Left cardiac atrium (tissue), 4 donors: Measurements from ENCODE around the gene IGFLR1. TPM values are rescaled to one million over a fixed set of nuclear protein-coding genes. Genes with fewer than 3 reads are reported as not detected.
A peak's percentile ranks its signal among the peaks of the same experiment; 100 is the strongest.

Experiments used
- ATAC-seq, 2 donors: fragments of 200-7000 bp; cut with Tn5 transposase; one replicate each; pipeline ENCODE4 v1.9.1; 2020; ENCODE audit warnings: mild to moderate bottlenecking in 2 of 2, moderate library complexity in 2 of 2
- DNase-seq: peaks from one replicate; pipeline ENCODE4 v3.0.0-alpha.2; 2020
- intact Hi-C, 2 donors: fragments of 100-400 bp; cut with DNase I; formaldehyde crosslinking; loops; one replicate each; pipeline versions ENCODE4 v1.14.1 to v1.15.1; 2022 to 2023
- total RNA-seq, 2 donors: library from RNA; stranded (reverse); fragmentation: NEBNext Ultra II Directional; extraction: Animal tissue kit (Norgen Biotek cat#: 25700); gene quantifications; one replicate each; pipeline ENCODE4 v1.2.1, GENCODE V29; 2021
- donor health status: DM: no; HTN: yes; CAD: no.
- donor health status: DM: no; HTN: yes; CAD: no; lungs with severe emphysema.
- donor health status: DM: yes; HTN: yes; CAD: no.
- donor health status: Dilated cardiomyopathy.

IGFLR1 gene
- total RNA-seq, 2 donors from 2014 or later, result 6.5 to 7.0 TPM

DNA sequence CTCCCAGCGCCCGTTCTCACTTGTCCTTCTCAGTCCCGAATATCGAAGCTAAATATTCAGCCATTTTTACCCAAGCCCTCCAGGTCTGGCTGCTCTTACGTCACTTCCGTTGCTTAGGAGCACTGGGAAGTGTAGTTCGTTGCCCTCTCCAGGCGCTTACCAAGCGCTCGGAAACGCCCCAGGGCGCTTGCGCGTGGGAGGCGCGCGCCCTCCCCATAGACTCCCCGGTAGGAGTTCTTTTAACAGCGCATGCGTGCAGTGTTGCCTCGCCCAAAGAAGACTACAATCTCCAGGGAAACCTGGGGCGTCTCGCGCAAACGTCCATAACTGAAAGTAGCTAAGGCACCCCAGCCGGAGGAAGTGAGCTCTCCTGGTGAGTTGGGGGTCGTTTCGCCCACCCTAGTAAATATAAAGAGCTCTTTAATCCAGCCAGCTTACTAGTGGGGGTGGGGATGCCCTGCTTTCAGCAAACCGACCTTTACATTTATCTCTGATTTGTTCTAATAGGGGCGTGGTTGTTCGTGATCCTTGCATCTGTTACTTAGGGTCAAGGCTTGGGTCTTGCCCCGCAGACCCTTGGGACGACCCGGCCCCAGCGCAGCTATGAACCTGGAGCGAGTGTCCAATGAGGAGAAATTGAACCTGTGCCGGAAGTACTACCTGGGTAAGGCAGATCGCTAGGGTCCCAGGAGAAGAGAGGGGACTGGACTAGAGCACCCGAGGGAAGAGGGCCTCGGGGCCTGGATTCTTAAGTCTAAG, 3.3 kb upstream of the IGFLR1 start, which contains the start of the genes PSENEN and U2AF1L4:
TSS of gene PSENEN (plus strand) at position 324 of the 759 bp plus-strand sequence. CDS start at position 604, 280 bp downstream.
TSS of gene U2AF1L4 (minus strand) at position 91 of the 759 bp plus-strand sequence. CDS start at position 64, 27 bp downstream.
- ATAC-seq (peak; percentile 83 to 85), DNase-seq (peak; percentile 97)
- intact Hi-C loops, result loop anchor here in 1 of 2 donors (10.0 kb wide), 1 partner anchor 189 kb away; the partner anchor contains the start of gene LRFN3

DNA sequence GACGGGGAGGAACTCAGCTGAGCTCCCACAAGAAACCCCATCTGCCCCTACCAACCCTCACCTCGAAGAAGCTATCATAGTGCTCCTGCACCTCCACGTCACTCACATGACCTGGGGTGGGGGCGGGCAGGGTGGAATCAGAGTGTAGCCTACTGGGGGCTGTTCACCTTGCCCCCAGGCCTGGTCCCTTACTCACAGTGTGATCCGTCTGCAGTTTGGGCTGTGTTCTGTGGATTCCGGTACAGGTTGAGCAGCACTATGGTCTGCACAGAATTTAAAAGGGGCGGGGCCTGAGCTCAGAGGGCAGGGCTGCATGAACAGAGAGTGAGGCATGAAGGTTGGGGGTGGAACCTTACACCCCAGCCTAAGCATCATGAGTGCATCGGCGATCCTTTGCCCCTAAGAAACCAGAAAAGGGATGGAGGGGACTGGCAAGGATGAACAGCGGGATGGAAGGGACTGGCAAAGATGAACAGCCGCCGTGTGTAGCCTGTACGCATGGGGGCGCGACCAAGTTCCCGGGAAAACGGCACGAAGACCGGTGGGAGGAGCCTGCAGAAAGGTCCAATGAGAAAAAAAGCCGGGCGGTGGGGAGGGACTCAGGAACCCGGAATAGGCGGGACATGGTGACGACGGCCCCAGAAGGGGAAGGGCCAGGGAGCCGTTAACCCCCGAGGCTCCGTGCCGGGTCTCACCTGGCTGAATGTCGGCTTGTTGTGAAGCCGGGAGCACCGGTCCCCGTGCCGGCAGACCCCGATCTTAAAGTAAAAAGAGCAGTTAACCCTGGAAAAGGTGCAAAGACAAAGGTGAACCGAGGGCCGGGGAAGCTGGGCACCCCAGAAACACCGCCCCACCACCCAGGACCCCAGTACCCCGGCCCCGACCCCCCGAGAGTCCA, 2.4 kb upstream of the IGFLR1 start:
- peak; percentile 97 for DNase-seq
- ATAC-seq, result peak; percentile 73 to 81
- intact Hi-C loops, result loop anchor here in 1 of 2 donors (10.0 kb wide), 1 partner anchor 190 kb away; the partner anchor contains the start of gene LRFN3

DNA sequence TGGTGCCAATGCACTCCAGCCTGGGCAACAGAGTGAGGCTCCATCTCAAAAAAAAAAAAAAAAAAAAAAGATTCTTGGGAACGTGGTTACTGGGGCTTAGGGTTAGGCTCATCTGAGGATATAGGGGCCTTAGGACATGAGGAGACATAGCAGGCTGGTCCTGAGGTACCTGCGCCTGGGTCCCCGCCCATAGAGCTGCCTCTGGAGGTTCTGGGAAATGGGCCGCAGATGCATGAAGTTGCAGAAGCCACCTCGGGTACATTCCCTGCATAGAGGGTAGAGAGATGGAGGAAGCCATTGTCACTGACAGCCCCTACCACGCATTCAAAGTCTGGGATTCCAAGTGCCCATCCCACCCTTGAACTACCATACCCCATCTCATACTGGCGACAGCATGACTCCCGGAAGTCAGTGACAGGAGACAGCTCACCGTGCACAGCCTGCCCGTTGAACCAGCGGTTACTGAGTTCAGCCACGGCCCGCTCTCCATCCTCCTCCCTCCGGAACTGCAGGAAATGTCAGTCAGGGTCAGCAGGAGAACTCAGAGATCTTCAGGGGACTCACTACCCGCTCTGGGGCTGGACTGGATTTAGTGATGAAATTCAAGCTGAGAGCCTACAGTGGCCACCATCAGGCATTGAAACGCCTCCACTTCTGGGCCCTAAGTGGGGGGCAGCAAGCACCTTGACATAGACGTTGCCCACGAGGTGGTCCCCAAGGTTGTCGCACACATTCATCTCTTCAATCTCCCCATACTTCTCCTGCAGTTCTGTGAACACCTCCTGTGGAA, 1.6 kb upstream of the IGFLR1 start:
- ATAC-seq (no peak), DNase-seq (no peak)
- intact Hi-C loops, result loop anchor here in 1 of 2 donors (10.0 kb wide), 1 partner anchor 191 kb away; the partner anchor contains the start of gene LRFN3

GRCh38 chr19:35741203-35741515, 1.1 kb downstream of the IGFLR1 start:
- ATAC-seq (no peak), DNase-seq (no peak)
- intact Hi-C loops, result loop anchor here in 1 of 2 donors (10.0 kb wide), 1 partner anchor 194 kb away; the partner anchor contains the start of gene LRFN3

DNA sequence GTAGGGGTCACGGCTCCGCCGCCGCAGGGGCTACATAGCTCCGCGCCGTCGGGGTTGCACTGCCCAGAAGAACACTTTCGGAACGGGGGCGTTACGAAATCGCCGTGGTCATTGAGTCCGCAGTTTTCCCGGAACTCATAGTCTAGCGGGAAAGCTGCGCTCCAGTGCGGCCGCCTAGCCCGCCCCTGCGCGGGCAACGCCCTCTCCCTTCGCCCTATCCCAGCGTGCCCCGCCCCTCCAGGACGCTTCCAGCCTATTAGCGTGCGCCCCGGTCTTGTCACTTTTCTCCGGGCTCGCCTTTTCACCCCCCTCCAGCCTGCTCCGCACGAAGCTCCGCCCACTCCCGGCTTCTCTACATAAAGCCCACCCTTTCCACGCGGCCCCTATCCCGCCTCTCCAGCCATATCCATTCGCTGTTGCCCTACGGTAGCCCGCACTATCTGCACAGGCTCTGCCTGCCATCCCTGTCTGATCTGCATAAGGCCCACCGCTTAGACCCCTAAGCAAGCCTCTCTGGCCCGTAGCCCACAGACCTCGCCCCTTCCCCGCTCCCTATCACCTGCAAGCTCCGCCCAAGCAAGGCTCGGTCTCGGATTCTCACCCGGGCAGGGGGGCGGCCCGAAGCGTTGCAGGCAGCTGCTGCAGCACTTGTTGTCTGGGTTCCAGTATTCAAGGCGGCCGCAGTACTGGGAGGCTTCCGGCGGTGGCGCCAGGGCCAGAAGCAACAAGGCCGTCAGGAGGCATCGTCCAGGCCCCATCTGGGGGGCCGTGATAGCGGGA, 1.6 kb downstream of the IGFLR1 start:
- intact Hi-C loops, result loop anchor here in 1 of 2 donors (10.0 kb wide), 1 partner anchor 194 kb away; the partner anchor contains the start of gene LRFN3
- DNase-seq, result peak; percentile 99
- ATAC-seq, result peak; percentile 88 to 90

GRCh38 chr19:35740108-35740422, 2.2 kb downstream of the IGFLR1 start:
- ATAC-seq (no peak), DNase-seq (no peak)
- intact Hi-C loops, result loop anchor here in 1 of 2 donors (10.0 kb wide), 1 partner anchor 195 kb away; the partner anchor contains the start of gene LRFN3

GRCh38 chr19:35739275-35740107, 2.8 kb downstream of the IGFLR1 start:
- intact Hi-C loops, result loop anchor here in 1 of 2 donors (10.0 kb wide), 1 partner anchor 195 kb away; the partner anchor contains the start of gene LRFN3
- ATAC-seq (no peak), DNase-seq (no peak)

DNA sequence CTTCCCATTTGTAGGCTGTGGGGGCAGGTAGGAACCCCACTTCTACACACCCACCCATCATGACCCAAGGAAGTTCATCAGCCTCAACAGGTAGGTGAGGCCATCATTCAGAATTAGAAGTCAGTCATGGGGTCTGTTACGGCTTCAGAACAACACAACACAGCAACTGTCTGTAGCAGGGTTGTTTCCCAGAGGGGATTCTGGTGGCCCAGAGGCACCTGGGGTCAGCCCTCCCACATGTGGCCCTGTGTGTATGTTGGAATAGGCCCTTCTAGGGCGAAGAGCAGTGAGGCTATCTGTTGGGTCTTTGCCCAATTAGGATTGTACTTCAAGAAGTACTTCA, 3.4 kb downstream of the IGFLR1 start:
- intact Hi-C loops, result no loop called here
- ATAC-seq, result no peak
- no peak for DNase-seq

GRCh38 chr19:35738021-35738886, 4.0 kb downstream of the IGFLR1 start:
- ATAC-seq, result no peak

GRCh38 chr19:35736913-35737886, 5.1 kb downstream of the IGFLR1 start:
- intact Hi-C loops, result no loop called here
- ATAC-seq (no peak), DNase-seq (no peak)

More at GRCh38 chr19:35738021-35738886, 4.0 kb downstream of the IGFLR1 start:
- no peak for DNase-seq
- intact Hi-C loops, result no loop called here

DNA sequence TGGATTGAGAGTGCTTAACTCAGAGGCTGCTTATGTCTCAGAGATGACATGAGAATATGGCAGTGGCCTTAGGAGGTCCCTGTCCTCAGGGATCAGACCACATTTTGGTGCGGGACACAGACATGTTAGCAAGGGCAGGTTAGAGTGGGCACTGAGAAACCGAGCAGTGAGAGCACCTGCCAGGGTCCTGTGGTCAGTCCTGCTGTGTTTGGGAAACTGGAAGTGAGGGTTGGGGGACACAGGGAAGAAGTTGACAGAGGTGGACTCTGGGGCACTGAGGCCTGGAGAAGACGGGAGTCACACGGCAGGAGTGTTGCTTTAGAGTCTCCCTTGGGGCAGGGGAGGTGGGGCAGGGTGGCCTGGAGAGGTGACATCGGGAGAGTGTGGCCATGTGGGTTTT, 7.4 kb downstream of the IGFLR1 start:
- no peak for ATAC-seq
- no peak for DNase-seq
- intact Hi-C loops, result no loop called here

DNA sequence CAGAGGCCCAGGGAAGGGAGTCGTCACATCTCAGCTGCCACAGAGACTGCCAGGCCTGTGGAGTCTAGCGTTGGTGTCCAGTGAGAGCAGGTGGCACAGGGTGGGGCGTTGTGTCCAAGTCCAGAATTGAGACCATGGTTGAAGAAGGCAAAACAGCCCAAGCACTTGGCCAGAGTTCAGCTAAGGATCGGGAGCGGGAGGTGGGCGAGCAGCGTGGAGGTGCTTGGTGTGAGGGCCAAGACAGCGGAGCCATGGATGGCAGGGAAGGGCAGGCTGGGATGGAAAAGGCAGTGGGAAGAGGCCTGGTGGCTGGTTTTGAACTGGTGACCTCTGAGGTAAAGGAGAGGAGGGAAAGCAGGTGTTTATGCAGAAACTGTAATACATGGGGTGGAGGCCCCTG, 8.0 kb downstream of the IGFLR1 start:
- intact Hi-C loops, result no loop called here
- ATAC-seq, result no peak
- DNase-seq, result peak; percentile 17

GRCh38 chr19:35733180-35734125, 8.8 kb downstream of the IGFLR1 start:
- intact Hi-C loops, result no loop called here
- DNase-seq (peak; percentile 21), ATAC-seq (no peak)

GRCh38 chr19:35732540-35733179, 9.6 kb downstream of the IGFLR1 start:
- DNase-seq, result peak; percentile 20
- intact Hi-C loops, result no loop called here
- no peak for ATAC-seq
